Neural cell (in vitro differentiated cells): ENCODE data around the gene SMAD5.

ENCODE experiments used
- EP300 ChIP-seq: fragments of 450-650 bp; conservative IDR thresholded peaks from 2 replicates; pipeline ENCODE4 v1.6.1; 2014; ENCODE audit warnings: antibody characterized with exemption, mild to moderate bottlenecking, moderate library complexity; ENCODE audit not compliant: poor library complexity, severe bottlenecking
- EZH2 ChIP-seq: fragments of 200-600, 300-800 bp; shearing (Covaris generic), sonication (generic); IDR thresholded peaks from 2 replicates; pipeline ENCODE4 v1.6.1; 2014; ENCODE audit warnings: antibody characterized with exemption, low read length, borderline replicate concordance, mild to moderate bottlenecking; ENCODE audit not compliant: insufficient read depth, poor library complexity, severe bottlenecking
- POLR2AphosphoS5 ChIP-seq: IDR thresholded peaks from 2 replicates; pipeline ENCODE4 v1.6.1; 2012
- RAD21 ChIP-seq: fragments of 450-650 bp; conservative IDR thresholded peaks from 2 replicates; pipeline ENCODE4 v1.6.1; 2014; ENCODE audit warnings: antibody characterized with exemption, mild to moderate bottlenecking, moderate library complexity
- TAF1 ChIP-seq: IDR thresholded peaks from 2 replicates; pipeline ENCODE4 v1.6.1; 2012; ENCODE audit warnings: low read depth
- TF ChIP-seq, protein P1 (sequence below): fragments of 450-650 bp; IDR thresholded peaks from 2 replicates; pipeline ENCODE4 v1.5.1; 2014; ENCODE audit warnings: antibody characterized with exemption, mild to moderate bottlenecking, moderate library complexity; ENCODE audit not compliant: poor library complexity, severe bottlenecking
- TF ChIP-seq, protein P2 (sequence below): IDR thresholded peaks from 2 replicates; pipeline ENCODE4 v1.6.1; 2012; ENCODE audit warnings: borderline replicate concordance

DNA sequence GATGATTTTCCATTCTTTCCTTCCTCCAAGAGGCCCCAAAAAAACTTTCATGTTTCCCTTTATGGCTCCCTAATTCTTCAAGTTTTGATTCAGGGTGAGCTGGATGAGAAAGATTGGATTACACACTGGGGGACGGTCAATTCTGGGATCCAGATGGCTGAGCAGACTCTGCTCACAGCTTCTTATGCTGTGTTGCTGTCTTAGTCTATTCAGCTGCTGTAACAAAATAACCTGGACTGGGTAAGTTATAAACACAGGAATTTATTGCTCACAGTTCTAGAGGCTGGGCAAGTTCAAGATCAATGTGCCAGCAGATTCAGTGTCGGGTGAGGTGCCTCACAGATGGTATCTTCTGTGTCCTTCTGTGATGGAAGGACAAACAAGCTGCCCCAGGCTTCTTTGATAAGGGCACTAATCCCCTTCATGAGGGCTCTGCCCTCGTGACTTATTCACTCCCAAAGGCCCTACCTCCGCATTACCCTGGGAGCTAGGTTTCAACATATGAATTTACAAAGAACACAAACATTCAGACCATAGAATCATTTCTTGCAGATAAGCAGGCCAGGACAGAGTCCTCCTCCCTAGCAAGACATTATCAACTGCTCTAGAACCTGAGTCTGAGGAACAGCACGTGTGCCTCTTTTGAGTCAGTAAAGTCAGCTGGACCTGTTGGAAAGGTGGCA, 23.1 kb upstream of the SMAD5 start:
- TF ChIP-seq, protein P1, sequence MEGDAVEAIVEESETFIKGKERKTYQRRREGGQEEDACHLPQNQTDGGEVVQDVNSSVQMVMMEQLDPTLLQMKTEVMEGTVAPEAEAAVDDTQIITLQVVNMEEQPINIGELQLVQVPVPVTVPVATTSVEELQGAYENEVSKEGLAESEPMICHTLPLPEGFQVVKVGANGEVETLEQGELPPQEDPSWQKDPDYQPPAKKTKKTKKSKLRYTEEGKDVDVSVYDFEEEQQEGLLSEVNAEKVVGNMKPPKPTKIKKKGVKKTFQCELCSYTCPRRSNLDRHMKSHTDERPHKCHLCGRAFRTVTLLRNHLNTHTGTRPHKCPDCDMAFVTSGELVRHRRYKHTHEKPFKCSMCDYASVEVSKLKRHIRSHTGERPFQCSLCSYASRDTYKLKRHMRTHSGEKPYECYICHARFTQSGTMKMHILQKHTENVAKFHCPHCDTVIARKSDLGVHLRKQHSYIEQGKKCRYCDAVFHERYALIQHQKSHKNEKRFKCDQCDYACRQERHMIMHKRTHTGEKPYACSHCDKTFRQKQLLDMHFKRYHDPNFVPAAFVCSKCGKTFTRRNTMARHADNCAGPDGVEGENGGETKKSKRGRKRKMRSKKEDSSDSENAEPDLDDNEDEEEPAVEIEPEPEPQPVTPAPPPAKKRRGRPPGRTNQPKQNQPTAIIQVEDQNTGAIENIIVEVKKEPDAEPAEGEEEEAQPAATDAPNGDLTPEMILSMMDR: no peak
- TF ChIP-seq, protein P2, sequence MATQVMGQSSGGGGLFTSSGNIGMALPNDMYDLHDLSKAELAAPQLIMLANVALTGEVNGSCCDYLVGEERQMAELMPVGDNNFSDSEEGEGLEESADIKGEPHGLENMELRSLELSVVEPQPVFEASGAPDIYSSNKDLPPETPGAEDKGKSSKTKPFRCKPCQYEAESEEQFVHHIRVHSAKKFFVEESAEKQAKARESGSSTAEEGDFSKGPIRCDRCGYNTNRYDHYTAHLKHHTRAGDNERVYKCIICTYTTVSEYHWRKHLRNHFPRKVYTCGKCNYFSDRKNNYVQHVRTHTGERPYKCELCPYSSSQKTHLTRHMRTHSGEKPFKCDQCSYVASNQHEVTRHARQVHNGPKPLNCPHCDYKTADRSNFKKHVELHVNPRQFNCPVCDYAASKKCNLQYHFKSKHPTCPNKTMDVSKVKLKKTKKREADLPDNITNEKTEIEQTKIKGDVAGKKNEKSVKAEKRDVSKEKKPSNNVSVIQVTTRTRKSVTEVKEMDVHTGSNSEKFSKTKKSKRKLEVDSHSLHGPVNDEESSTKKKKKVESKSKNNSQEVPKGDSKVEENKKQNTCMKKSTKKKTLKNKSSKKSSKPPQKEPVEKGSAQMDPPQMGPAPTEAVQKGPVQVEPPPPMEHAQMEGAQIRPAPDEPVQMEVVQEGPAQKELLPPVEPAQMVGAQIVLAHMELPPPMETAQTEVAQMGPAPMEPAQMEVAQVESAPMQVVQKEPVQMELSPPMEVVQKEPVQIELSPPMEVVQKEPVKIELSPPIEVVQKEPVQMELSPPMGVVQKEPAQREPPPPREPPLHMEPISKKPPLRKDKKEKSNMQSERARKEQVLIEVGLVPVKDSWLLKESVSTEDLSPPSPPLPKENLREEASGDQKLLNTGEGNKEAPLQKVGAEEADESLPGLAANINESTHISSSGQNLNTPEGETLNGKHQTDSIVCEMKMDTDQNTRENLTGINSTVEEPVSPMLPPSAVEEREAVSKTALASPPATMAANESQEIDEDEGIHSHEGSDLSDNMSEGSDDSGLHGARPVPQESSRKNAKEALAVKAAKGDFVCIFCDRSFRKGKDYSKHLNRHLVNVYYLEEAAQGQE: no peak
- TF ChIP-seq POLR2AphosphoS5: no peak
- TF ChIP-seq RAD21: no peak
- TF ChIP-seq TAF1: no peak
- no peak for TF ChIP-seq EP300
- TF ChIP-seq EZH2: no peak
